Calu3 (cell line): ENCODE data around the gene BLOC1S1. TPM values are rescaled to one million over a fixed set of nuclear protein-coding genes. Genes with fewer than 3 reads are reported as not detected.

ENCODE experiments used
- BruUV-seq: library from RNA; stranded (reverse); fragments of 400-500 nt; replicated peaks from 2 replicates; lab custom pipeline; 2021; lab: Mats Ljungman, UMichigan
- CTCF ChIA-PET: fragments of 300-600 bp; sonication (Branson Sonifier 250); formaldehyde crosslinking; loops from one replicate; lab custom pipeline; 2022; ENCODE audit warnings: antibody characterized with exemption; lab: Charles Lee
- DNase-seq: peaks from one replicate; pipeline ENCODE4 v3.0.0; 2022
- H3K27ac Mint-ChIP-seq: one replicate; pipeline ENCODE4 v1.8.0; 2022; ENCODE audit warnings: mixed read lengths; ENCODE audit not compliant: unreplicated experiment
- H3K27me3 Mint-ChIP-seq: one replicate; pipeline ENCODE4 v1.8.0; 2022; ENCODE audit warnings: mixed read lengths; ENCODE audit not compliant: unreplicated experiment
- H3K36me3 Mint-ChIP-seq: one replicate; pipeline ENCODE4 v1.8.0; 2022; ENCODE audit warnings: mild to moderate bottlenecking, moderate library complexity, mixed read lengths; ENCODE audit not compliant: insufficient read depth, unreplicated experiment
- H3K4me1 Mint-ChIP-seq: one replicate; pipeline ENCODE4 v1.8.0; 2022; ENCODE audit warnings: mild to moderate bottlenecking, low read depth, mixed read lengths; ENCODE audit not compliant: unreplicated experiment
- H3K4me3 Mint-ChIP-seq: one replicate; pipeline ENCODE4 v1.8.0; 2022; ENCODE audit warnings: mild to moderate bottlenecking, low read depth, moderate library complexity, mixed read lengths; ENCODE audit not compliant: unreplicated experiment
- H3K9me3 Mint-ChIP-seq: one replicate; pipeline ENCODE4 v1.8.0; 2022; ENCODE audit warnings: low read depth, mixed read lengths; ENCODE audit not compliant: unreplicated experiment
- intact Hi-C: fragments of 100-400 bp; cut with micrococcal nuclease; formaldehyde crosslinking; loops from one replicate; pipeline ENCODE4 v1.10.0; 2022; ENCODE audit not compliant: unreplicated experiment
- total RNA-seq: library from RNA; stranded (reverse); gene quantifications from 2 replicates; pipeline ENCODE4 v1.2.3, GENCODE V29; 2022
- TF ChIP-seq, protein P1 (sequence below): fragments of 200-600 bp; IDR thresholded peaks from one replicate; pipeline ENCODE4 v1.8.0; 2022; ENCODE audit warnings: antibody characterized with exemption; ENCODE audit not compliant: unreplicated experiment

BLOC1S1 gene
- total RNA-seq, 1 experiment from 2014 or later: 71.0 TPM

DNA sequence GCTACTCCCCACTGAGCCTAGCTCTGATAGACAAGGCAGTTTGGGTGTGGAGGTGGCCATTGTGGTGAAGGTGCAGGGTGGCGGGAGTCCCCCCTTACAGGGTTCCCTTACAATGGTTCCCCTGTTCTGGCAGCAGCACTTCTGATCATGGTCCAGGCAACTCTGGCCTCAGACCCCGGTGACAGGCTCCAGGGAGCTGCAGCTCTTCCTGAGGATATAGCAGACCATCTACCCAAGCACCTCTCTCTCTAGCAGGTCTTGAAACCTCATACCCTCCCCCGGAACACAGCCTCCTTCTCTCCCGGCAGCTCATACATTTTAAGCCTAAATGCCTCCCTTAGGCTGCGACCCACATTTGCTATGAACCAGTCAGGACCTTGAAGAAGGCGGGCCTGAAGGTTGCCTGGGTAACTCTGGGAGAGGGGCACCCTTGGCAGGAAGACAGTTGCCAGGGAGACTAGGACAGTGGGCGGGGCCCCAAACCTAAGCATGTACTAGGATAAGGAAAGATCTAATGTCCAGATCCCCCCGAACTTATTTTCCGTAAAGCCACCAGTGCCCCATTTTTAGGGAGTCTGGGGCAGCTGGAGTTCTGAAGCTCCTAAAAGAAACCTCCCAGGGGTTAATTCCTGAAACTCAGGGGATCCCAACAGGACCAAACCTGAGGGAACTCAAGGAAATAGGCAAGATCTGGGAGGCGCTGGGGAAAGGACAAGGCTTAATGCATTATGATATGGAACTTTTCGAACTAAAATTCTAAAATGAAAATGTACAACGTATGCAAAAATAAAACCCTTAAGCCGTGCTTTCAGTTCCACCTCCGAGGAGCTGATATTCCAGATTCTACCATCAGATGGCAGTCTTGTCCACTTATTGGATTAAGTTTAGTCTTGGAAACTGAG is 22.5 kb downstream of the BLOC1S1 start:
- intact Hi-C loops: loop anchor here (1.0 to 5.0 kb wide), 8 partner anchors 56 to 364 kb away; partner anchors contain the start of genes DGKA, ORMDL2, PA2G4 and RPS26
- H3K4me3 Mint-ChIP-seq: peak overlapping the region; percentile 68
- BruUV-seq: no TSS peak
- TF ChIP-seq, protein P1, sequence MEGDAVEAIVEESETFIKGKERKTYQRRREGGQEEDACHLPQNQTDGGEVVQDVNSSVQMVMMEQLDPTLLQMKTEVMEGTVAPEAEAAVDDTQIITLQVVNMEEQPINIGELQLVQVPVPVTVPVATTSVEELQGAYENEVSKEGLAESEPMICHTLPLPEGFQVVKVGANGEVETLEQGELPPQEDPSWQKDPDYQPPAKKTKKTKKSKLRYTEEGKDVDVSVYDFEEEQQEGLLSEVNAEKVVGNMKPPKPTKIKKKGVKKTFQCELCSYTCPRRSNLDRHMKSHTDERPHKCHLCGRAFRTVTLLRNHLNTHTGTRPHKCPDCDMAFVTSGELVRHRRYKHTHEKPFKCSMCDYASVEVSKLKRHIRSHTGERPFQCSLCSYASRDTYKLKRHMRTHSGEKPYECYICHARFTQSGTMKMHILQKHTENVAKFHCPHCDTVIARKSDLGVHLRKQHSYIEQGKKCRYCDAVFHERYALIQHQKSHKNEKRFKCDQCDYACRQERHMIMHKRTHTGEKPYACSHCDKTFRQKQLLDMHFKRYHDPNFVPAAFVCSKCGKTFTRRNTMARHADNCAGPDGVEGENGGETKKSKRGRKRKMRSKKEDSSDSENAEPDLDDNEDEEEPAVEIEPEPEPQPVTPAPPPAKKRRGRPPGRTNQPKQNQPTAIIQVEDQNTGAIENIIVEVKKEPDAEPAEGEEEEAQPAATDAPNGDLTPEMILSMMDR: peak; percentile 55
- peak; percentile 86 for DNase-seq
- H3K4me1 Mint-ChIP-seq: peaks cover 35% of the 10 kb centered on the region
- H3K9me3 Mint-ChIP-seq: no peaks in the 10 kb centered on the region
- peak overlapping the region; percentile 42 for H3K27ac Mint-ChIP-seq
- CTCF ChIA-PET: interaction anchor here (0.8 to 3.3 kb wide), 30 partner anchors 9 to 726 kb away, joined by 3 to 41 read pairs (median 4); partner anchors contain the start of genes ANKRD52, CD63, DNAJC14 and ORMDL2
- H3K27me3 Mint-ChIP-seq: peaks cover 21% of the 10 kb centered on the region
- peaks cover 11% of the 10 kb centered on the region for H3K36me3 Mint-ChIP-seq

DNA sequence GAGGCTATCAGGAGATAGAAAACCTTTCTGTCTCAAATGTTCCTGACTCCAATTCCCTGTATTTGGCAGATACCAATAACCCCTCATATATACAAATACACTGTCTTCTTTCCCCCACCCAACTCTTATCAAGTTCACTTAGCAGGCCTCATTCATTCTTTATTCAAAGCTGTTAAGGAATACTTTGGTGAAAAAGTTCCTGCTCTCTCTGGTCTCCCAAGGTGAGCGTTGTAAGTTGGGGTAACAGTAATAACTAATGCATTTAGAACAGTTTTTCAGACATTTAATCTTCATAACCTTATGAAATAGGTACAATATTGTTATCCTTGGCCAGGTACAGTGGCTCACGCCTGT is 23.2 kb downstream of the BLOC1S1 start:
- TF ChIP-seq, protein P1: no peak
- no TSS peak for BruUV-seq
- intact Hi-C loops: loop anchor here (1.0 to 5.0 kb wide), 8 partner anchors 57 to 363 kb away; partner anchors contain the start of genes DGKA, ORMDL2, PA2G4 and RPS26
- peaks cover 35% of the 10 kb centered on the region for H3K4me1 Mint-ChIP-seq
- H3K9me3 Mint-ChIP-seq: no peaks in the 10 kb centered on the region
- H3K36me3 Mint-ChIP-seq: peaks cover 15% of the 10 kb centered on the region
- no peak for DNase-seq
- H3K4me3 Mint-ChIP-seq: peak overlapping the region; percentile 68
- H3K27ac Mint-ChIP-seq: no peak overlapping the region
- CTCF ChIA-PET: interaction anchor here (0.6 to 3.3 kb wide), 27 partner anchors 9 to 778 kb away, joined by 3 to 41 read pairs (median 4); partner anchors contain the start of genes ANKRD52, CD63, ORMDL2 and PA2G4
- H3K27me3 Mint-ChIP-seq: peaks cover 21% of the 10 kb centered on the region

DNA sequence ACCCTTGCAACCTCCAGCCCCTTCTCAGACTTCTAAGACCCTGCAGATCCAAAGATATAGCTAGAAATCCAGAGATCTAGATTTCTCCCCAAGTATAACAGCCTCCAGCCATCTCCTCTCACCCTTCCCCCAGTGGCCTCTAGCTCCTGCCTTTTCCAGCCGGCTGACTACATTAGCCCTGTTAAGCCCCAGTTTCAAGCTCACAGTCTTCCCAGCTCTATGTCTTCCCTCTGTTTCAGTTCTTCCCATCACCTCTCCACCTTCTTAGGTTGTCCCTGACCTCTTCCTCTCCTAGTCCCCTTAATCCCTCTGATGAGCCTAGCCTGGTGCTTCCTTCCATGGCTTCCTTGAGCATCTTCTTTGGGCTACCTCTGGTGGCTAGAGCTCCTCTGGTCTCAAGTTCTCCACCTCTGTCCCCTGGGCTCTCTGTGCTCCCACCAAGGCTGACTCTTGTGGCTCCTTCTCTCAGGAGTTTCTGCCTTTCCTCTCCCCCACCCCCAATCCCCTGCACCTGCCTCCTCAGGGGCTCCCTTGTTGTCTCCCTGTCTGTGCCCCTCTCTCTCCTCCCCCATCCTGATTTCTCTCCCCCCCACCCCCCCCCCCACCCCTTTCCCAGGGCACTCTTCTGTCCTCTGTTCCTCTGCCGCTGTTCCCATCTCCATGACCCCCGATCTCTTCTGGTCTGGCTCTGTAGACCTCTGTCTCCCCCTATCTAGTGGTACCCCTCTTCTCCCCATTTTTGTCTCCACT is 26.3 kb downstream of the BLOC1S1 start:
- Mint-ChIP-seq H3K36me3 (peaks cover 28% of the 10 kb centered on the region), H3K4me1 (peaks cover 40% of the 10 kb centered on the region), H3K27ac (no peak overlapping the region), H3K9me3 (no peaks in the 10 kb centered on the region), H3K4me3 (peak overlapping the region; percentile 73), H3K27me3 (peaks cover 35% of the 10 kb centered on the region)
- DNase-seq: no peak
- BruUV-seq: no TSS peak
- CTCF ChIA-PET: interaction anchor here (0.5 to 1.1 kb wide), 3 partner anchors 22 to 377 kb away, joined by 3 read pairs; partner anchors contain the start of gene RAB5B
- intact Hi-C loops: no loop called here
- TF ChIP-seq, protein P1: no peak
